ENCODE measurements around the gene DCANP1. TPM values are rescaled to one million over a fixed set of nuclear protein-coding genes. Genes with fewer than 3 reads are reported as not detected.
"Not testable (repeated sequence)": the region's sequence is repeated elsewhere in the genome, so short reads cannot be mapped to it uniquely, and the experiment has no call there.

DCANP1 gene, protein sequence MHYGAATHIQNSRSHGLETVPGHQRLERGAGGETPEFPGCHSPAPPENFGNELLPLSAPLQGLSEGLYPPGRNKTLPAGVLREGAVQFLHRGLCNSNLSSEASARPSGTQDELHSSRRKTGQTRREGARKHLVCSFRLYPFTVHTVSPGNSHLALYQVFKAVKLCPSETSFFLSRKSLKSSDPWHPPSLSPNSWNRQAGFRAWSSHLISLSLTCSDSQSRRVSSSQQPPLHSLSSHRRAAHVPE
- not detected for total RNA-seq

DNA sequence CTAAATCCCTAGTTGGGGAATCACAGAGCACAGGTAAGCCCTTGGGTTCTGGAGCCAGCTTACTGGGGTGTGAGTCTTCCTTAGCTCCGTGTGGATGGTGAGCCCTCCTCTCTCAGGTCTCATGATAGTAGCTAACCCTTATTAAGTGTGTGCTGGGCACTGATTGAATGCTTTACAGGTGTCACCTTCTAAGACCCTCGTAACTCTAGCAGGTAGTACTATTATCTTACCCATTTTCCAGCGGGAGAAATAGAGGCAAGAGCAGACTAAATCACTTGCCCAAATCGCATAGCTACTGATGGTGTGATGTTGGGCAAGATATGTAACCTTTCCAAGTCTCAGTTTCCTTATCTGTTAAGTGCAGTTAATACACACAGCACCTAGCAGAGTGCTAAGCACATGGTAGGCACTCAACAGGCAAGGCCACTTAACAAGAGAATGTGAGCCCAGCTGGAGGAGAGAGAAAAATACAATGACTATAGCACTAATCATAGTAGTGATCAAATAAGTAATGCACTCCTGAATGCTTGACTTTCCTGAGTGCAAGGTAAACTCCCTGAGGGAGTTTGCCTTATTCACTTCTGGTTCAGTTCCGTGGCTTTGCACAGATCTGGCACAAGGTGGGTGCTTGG, at the start of gene DCANP1:
Gene DCANP1, minus strand, starts transcription at position 51 of the 632 bp plus-strand sequence. CDS start 240 bp downstream, outside the sequence.
- no peak for DNase-seq
- no peaks in the 10 kb centered on the region for H3K36me3 Mint-ChIP-seq (ENCODE audit: insufficient read depth)
- H3K9me3 Mint-ChIP-seq = no peaks in the 10 kb centered on the region
- H3K27me3 Mint-ChIP-seq (ENCODE audit: low read depth) = peaks cover 5% of the 10 kb centered on the region
- no peak for ATAC-seq
- no peak within 1 kb of the TSS for H3K4me3 Mint-ChIP-seq
- H3K4me1 Mint-ChIP-seq (ENCODE audit: low read depth) = no peaks in the 10 kb centered on the region

DNA sequence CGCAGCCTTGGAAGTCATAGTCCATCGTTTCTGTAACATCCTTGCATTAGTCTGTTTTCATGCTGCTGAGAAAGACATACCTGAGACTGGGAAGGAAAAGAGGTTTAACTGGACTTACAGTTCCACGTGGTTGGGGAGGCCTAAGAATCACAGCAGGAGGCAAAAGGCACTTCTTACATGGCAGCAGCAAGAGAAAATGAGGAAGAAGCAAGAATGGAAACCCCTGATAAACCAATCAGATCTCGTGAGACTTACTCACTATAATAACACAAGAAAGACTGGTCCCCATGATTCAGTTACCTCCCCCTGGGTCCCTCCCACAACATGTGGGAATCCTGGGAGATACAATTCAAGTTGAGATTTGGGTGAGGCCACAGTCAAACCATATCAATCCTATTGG, 48.4 kb upstream of the DCANP1 start:
- H3K27me3 Mint-ChIP-seq (ENCODE audit: low read depth) = peaks cover 51% of the 10 kb centered on the region
- ATAC-seq, H3K9me3 Mint-ChIP-seq: not testable (repeated sequence)

DNA sequence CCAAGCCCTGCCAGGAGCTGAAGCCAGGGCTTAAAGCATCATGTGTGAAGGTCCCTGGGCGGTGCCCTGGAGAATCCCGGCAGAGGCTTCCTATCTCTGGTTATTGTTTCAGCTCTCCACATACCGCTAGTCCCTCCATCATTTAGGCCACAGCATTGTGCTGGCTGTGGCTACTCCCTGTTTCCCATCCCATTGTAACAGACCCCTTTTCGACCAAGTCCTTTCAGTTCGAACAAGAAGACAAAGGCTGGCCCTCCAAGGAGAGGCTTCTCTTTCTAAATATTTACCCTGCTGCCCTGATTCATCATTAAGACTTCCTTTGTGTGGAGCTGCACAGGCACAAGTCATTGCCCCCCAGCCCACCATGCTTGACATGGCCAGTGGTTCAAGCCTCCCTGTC, 47.0 kb upstream of the DCANP1 start:
- DNase-seq (no peak), ATAC-seq (no peak)
- Mint-ChIP-seq H3K4me3 (no peak overlapping the region), H3K9me3 (no peaks in the 10 kb centered on the region), H3K36me3 (ENCODE audit: insufficient read depth) (no peaks in the 10 kb centered on the region), H3K27me3 (ENCODE audit: low read depth) (peaks cover 54% of the 10 kb centered on the region), H3K4me1 (ENCODE audit: low read depth) (peaks cover 5% of the 10 kb centered on the region)

More for the DNA sequence above, 48.4 kb upstream of the DCANP1 start:
- H3K36me3 Mint-ChIP-seq (ENCODE audit: insufficient read depth); H3K4me3 Mint-ChIP-seq; H3K4me1 Mint-ChIP-seq (ENCODE audit: low read depth); DNase-seq: not testable (repeated sequence)

DNA sequence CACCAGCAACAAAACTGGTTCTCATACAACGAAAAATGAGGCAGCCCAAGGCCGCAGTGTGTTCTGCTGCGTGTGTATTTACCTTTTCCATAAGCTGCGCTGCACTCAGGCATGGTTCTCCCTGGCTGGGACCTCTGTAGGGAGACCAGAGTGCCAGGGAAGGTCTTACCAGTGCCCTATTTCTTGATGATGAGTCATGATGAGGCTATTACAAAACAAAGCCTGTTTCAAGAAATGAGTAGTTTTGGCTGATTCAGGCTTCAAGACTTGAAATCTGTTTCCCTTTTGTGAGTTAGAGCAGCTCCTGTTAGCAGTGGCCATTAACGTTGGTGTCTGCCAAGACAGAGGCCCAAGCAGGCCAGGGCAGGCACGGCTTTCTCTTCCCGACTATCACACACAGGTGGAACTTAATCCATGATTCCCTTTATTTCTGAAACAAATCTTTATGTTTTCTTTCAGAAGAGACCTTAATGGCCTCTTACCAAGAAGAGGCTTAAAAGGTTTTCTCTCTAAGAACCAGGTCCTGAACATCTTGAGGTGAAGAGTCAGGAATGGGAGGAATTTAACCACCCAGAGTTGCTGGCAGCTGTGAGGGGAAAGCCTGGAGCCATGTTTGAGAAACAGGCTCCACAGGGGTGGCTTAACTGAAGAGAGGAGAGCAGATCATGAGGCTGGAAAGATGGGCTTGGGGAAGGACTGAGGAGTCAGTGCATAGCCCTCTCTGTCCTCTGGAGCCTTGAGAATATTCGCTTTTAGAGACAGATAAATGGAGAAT, 46.4 kb upstream of the DCANP1 start:
- ATAC-seq (peak in 1 of 2 donors; percentile 25), DNase-seq (no peak)
- Mint-ChIP-seq H3K9me3 (no peaks in the 10 kb centered on the region), H3K4me3 (no peak overlapping the region), H3K4me1 (ENCODE audit: low read depth) (peaks cover 6% of the 10 kb centered on the region), H3K27me3 (ENCODE audit: low read depth) (peaks cover 54% of the 10 kb centered on the region), H3K36me3 (ENCODE audit: insufficient read depth) (no peaks in the 10 kb centered on the region)

DNA sequence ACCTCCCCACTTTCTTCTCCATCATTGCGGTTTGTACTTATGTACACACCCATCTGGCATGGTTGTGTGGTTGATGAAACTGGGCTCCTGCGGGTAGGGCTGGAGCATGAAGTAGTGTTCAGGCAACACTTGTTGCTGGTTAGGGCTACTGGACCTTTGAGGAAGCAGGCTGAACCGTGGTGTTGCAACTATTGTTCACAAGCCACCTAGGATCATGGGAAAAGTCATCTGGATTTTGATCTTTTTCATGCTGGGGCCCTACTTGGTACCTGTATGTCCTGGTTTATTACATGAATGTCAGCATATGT, 45.1 kb upstream of the DCANP1 start:
- DNase-seq = no peak
- Mint-ChIP-seq H3K36me3 (ENCODE audit: insufficient read depth) (no peaks in the 10 kb centered on the region), H3K27me3 (ENCODE audit: low read depth) (peaks cover 61% of the 10 kb centered on the region), H3K4me3 (no peak overlapping the region), H3K4me1 (ENCODE audit: low read depth) (peaks cover 8% of the 10 kb centered on the region), H3K9me3 (no peaks in the 10 kb centered on the region)
- ATAC-seq = no peak

DNA sequence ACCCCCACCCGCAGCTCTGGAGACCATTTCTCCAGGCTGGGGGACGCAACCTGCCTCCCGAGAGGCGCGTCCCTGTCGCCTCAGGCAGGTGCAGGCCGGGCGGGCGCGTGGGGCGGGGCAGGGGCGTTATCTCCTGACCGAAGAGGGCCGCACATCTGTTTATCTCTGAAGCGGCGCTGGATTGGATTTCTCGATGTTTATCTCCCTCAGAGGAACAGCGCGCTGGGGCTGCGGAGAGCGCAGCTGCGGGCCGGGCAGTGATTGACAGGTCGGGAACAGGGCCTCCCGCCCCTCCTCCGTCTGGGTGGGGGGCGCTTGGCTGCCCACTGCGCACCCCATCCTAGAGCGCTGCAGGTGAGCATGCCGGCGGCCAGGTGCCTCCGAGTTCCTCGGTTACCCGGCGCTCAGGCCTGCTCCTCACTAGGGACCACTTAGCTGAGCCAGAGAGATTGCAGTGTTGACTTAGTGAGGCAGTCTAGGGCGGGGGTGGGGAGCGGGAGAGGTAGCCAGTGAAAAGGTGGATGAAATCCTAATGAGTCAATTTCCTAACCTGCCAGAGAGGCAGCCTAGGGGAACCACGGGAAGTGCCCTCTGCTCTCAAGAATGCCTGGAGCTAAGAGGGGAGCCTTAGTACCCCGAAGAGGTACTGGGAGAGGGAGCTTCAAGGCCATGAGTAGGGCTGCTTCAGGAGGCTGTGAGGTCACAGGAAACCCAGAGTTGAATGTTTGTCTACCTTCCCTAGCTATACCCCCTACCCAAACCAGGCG, 44.6 kb upstream of the DCANP1 start:
- no peak overlapping the region for H3K4me3 Mint-ChIP-seq
- DNase-seq (no peak), ATAC-seq (peak in 1 of 2 donors; percentile 35)
- peaks cover 63% of the 10 kb centered on the region for H3K27me3 Mint-ChIP-seq (ENCODE audit: low read depth)
- H3K9me3 Mint-ChIP-seq = no peaks in the 10 kb centered on the region
- peaks cover 8% of the 10 kb centered on the region for H3K4me1 Mint-ChIP-seq (ENCODE audit: low read depth)
- no peaks in the 10 kb centered on the region for H3K36me3 Mint-ChIP-seq (ENCODE audit: insufficient read depth)

DNA sequence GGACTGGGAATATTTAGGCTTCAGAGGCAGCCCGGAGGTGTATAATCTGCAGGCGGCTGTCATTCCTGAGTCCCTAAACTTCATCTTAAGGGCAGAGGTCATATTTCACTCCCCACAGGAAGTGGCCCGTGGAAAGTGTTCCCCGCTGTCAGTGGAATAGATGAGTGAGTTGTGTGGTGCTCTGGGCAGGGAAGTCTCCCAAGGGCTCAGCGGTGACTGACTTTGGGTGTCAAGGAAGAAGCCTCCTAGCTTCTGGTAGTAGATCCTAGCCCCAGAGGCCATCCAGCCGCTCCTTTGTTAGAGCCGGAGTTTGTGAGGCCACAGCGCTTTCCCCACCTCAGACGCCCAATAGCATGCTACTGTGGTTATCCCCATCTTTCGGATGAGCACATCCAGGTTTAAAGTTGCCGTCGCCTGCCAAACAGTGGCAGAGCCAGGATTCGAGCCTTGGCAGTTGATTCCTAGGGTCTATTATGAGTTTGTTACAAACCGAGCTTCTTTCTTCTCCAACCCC, 43.9 kb upstream of the DCANP1 start:
- no peak for ATAC-seq
- Mint-ChIP-seq H3K36me3 (ENCODE audit: insufficient read depth) (no peaks in the 10 kb centered on the region), H3K4me1 (ENCODE audit: low read depth) (peaks cover 8% of the 10 kb centered on the region), H3K27me3 (ENCODE audit: low read depth) (peaks cover 69% of the 10 kb centered on the region), H3K4me3 (no peak overlapping the region), H3K9me3 (no peaks in the 10 kb centered on the region)
- no peak for DNase-seq

DNA sequence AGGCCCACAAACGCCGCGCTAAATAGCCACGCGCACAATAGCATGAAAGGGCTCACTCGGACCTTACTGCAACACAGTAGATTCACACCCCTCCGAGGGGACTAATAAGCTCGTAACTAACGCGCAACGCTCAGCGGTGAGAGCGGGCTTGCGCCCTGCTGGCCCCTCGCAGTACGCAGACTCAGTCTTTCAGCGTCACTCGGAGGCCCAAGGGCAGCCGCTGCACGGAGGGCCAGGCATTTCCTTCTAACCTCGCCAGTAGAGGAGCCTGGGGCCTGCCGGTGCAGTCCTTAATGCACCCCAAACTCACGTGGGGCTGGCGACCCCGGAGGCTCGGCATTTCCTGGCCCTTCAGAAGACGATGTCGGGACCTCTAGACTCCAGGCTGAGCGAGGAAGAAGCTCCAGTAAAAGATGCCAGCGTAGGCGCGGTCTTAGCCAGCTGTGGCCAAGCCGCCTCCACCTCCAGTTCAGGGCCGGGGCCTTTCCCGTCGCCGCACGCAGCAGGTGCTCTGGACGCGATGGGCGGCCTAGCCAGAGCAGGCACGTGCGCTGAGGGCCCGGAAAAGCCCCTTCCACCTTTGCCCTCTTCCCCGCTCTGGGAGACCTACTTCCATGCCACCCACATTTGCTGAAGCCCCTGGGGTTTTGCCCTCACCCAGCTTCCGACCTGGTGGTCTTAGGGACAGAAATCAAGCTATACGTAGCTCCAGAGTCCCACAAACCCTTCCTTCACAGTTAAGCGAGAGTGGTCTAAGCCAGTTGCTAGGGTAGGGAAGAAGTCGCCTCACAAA, 43.3 kb upstream of the DCANP1 start:
- H3K36me3 Mint-ChIP-seq (ENCODE audit: insufficient read depth) = no peaks in the 10 kb centered on the region
- H3K4me3 Mint-ChIP-seq = no peak overlapping the region
- peaks cover 75% of the 10 kb centered on the region for H3K27me3 Mint-ChIP-seq (ENCODE audit: low read depth)
- H3K4me1 Mint-ChIP-seq (ENCODE audit: low read depth) = peaks cover 8% of the 10 kb centered on the region
- no peaks in the 10 kb centered on the region for H3K9me3 Mint-ChIP-seq
- ATAC-seq (no peak), DNase-seq (no peak)

DNA sequence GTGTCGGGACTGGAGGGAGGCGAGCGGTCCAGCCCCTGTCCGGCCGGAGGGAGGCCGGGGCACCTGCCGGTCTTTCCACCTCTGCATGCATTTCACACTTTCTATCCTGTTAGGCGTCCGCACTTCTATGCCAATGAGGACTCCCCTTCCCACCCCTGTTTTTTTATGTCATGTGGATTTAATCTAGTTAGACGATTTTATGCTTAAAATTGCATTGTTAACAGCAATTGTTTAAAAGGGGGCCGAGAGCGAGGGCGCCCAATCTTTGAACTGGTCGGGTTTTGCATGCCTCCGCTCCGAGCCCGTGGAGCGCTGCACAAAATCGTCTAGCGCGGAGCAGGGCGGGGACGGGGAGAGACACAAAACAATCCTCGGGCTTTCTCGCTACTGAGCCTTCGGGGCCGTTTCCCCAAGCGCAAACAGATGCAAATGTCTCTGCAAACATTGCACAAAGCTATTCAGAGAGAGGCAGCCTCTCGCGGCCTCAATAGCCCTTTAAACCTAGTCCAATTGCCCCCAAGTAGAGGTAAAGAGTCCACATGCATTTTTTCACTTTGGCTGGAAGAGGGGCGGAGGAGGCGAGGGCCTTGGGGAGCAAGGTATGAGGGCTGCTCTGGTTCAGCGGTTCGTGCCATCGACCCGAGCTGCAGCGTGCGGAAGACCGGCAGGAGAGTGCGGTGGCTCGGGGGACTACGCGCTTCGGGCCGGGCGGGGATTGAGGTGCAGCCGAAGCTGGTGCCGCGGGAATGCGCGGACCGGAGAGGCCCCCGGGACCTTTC, 42.5 kb upstream of the DCANP1 start:
- Mint-ChIP-seq H3K4me1 (ENCODE audit: low read depth) (peaks cover 8% of the 10 kb centered on the region), H3K36me3 (ENCODE audit: insufficient read depth) (no peaks in the 10 kb centered on the region), H3K27me3 (ENCODE audit: low read depth) (peaks cover 76% of the 10 kb centered on the region), H3K4me3 (no peak overlapping the region), H3K9me3 (no peaks in the 10 kb centered on the region)
- DNase-seq (no peak), ATAC-seq (no peak)

DNA sequence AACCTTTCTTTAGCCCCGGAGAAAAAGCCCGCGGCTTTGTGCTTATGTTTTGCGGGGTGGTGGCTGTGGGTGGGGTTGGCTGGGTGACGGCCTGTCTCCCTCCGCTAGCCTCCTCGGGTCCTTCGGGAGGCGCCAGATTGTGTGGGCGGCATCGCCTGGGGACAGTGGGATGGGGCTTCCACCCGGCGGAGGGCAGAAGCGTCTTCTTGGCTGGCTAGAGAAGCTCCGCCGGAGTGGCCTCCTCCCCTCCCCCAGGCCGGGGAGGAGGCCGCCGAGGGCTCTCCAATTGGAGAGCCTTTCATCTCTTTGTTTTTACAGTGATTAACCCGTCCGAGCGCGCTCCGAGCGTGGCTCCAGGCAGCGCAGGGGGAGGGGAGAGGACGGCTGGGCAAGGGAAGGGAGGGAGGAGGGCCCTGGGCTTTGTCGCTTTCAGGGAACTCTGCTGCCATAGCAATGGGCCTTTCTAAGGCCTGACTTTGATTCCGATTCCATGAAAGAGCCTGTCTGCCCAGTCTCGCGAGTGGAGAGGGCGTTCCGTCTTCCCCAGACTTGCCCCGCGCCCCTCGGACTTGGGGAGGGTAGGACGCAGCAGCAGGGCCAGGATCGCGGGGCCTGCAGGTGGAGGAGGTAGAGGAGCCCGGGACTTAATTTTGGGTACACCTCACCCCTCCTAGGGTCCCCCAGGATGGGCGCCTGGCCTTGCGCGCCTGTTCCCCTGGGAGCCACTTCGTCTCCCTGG, 41.7 kb upstream of the DCANP1 start:
- Mint-ChIP-seq H3K9me3 (no peaks in the 10 kb centered on the region), H3K4me1 (ENCODE audit: low read depth) (peaks cover 8% of the 10 kb centered on the region), H3K36me3 (ENCODE audit: insufficient read depth) (no peaks in the 10 kb centered on the region), H3K4me3 (no peak overlapping the region), H3K27me3 (ENCODE audit: low read depth) (peaks cover 68% of the 10 kb centered on the region)
- no peak for ATAC-seq
- no peak for DNase-seq

DNA sequence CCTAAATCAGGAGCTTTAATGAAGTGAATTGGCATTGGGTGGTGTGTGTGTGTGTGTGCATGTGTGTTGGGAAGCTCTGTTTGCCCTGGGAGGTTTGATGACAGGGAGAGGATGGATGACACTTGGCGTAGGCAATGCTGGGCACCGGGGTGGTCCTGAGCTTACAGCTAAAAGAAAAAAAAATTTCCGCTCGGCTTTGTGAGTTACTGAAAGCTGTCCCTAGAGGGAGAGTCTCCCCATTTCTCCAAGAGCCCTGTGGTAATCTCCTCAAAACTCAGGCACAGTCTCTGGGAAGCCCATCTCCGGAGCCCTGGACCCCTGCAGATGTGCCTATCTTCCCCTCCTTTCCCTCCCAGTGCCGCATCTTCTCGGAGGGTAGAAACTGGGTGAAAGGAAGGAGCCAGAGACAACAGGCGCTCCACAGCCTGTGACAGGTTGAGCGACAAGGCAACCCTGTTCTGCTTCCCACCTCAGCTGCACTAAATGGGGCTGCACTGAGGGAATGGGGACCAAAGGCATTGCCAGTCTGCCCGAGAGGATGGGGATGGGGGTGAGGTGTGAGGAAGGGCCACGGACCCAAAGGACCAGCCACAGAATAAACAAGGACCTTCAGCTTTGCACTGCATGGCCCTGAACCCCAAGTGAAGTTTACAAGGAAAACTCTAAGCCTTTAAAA, 40.8 kb upstream of the DCANP1 start:
- Mint-ChIP-seq H3K36me3 (ENCODE audit: insufficient read depth) (no peaks in the 10 kb centered on the region), H3K9me3 (no peaks in the 10 kb centered on the region), H3K4me1 (ENCODE audit: low read depth) (peaks cover 8% of the 10 kb centered on the region), H3K4me3 (no peak overlapping the region), H3K27me3 (ENCODE audit: low read depth) (peaks cover 66% of the 10 kb centered on the region)
- DNase-seq = no peak
- ATAC-seq = no peak

DNA sequence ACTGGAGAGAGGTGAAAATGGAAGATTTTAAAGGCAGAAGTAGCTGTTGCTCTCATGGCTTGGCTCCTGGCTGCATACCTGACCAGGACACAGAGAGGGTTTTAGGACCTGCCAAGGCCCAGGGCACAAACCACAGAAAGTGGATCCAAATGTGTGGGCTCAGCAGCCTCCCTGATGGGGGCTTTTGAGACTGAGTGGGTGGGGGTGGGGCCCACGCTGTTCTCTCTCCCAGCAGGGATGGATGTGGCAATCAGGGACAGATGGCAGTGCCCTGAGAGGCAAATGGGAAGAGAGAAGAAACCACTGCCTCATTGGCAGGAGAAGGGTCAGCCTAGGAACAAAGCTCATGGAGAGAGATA, 39.9 kb upstream of the DCANP1 start:
- no peak overlapping the region for H3K4me3 Mint-ChIP-seq
- DNase-seq (no peak), ATAC-seq (no peak)
- no peaks in the 10 kb centered on the region for H3K36me3 Mint-ChIP-seq (ENCODE audit: insufficient read depth)
- peaks cover 57% of the 10 kb centered on the region for H3K27me3 Mint-ChIP-seq (ENCODE audit: low read depth)
- peaks cover 8% of the 10 kb centered on the region for H3K4me1 Mint-ChIP-seq (ENCODE audit: low read depth)
- H3K9me3 Mint-ChIP-seq = no peaks in the 10 kb centered on the region
